HepG2 (cell line): ENCODE measurements around the gene PDPR. TPM values are rescaled to one million over a fixed set of nuclear protein-coding genes. Genes with fewer than 3 reads are reported as not detected.

Experiments used
- ATF7 ChIP-seq, 2 experiments: fragments of 450-650 bp in 1 of 2; sonication (generic) in 1 of 2; formaldehyde crosslinking in 1 of 2; IDR thresholded peaks; 2 replicates each; pipeline versions ENCODE4 v1.4.0 to v1.6.1; 2016 to 2020; ENCODE audit warnings: antibody characterized with exemption in 1 of 2, mild to moderate bottlenecking in 1 of 2, missing genetic modification reagents in 1 of 2
- HDAC6 ChIP-seq: fragments of 200-600 bp; sonication (generic); IDR thresholded peaks from 2 replicates; pipeline ENCODE4 v1.7.0; 2017; ENCODE audit warnings: mild to moderate bottlenecking, antibody characterized with exemption, low read length, low read depth
- KLF9 ChIP-seq: IDR thresholded peaks from 2 replicates; pipeline ENCODE4 v1.6.1; 2016; ENCODE audit warnings: low read depth
- MBNL3 ChIP-seq: fragments of 250-450 bp; sonication (Bioruptor Pico); conservative IDR thresholded peaks from 2 replicates; pipeline ENCODE4 v1.8.0; 2022; ENCODE audit warnings: mild to moderate bottlenecking, inconsistent platforms
- NKX3-1 ChIP-seq: sonication (generic); formaldehyde crosslinking; IDR thresholded peaks from 2 replicates; pipeline ENCODE4 v1.5.0; 2020; ENCODE audit warnings: missing genetic modification reagents
- RFXAP ChIP-seq: sonication (generic); formaldehyde crosslinking; IDR thresholded peaks from 2 replicates; pipeline ENCODE4 v1.4.0; 2020; ENCODE audit warnings: missing genetic modification reagents, borderline replicate concordance
- ZNF496 ChIP-seq: sonication (generic); formaldehyde crosslinking; IDR thresholded peaks from 2 replicates; pipeline ENCODE4 v1.8.1; 2023; ENCODE audit warnings: mild to moderate bottlenecking, moderate library complexity, missing genetic modification reagents; ENCODE audit not compliant: insufficient replicate concordance
- ZNF510 ChIP-seq: sonication (generic); formaldehyde crosslinking; IDR thresholded peaks from 2 replicates; pipeline ENCODE4 v1.4.0; 2020; ENCODE audit warnings: low read depth, mild to moderate bottlenecking, missing genetic modification reagents
- ZNF556 ChIP-seq: sonication (generic); formaldehyde crosslinking; IDR thresholded peaks from 2 replicates; pipeline ENCODE4 v1.4.0; 2020; ENCODE audit warnings: mild to moderate bottlenecking, missing genetic modification reagents, borderline replicate concordance
- ZNF598 ChIP-seq: sonication (generic); formaldehyde crosslinking; IDR thresholded peaks from 2 replicates; pipeline ENCODE4 v1.5.1; 2020; ENCODE audit warnings: mild to moderate bottlenecking, missing genetic modification reagents, borderline replicate concordance
- ZNF724P ChIP-seq: sonication (generic); formaldehyde crosslinking; IDR thresholded peaks from 2 replicates; pipeline ENCODE4 v1.8.0; 2022; ENCODE audit warnings: missing genetic modification reagents, borderline replicate concordance
- polyA plus RNA-seq, 8 experiments: library from polyadenylated mRNA; depleted of rRNA in 3 of 8; stranded (reverse) in 7 of 8; unstranded in 1 of 8; fragments of >200 nt; fragmentation: Illumina TruSeq in 4 of 8; extraction: Trizol in 4 of 8; gene quantifications; 2 replicates each; pipeline versions ENCODE4 v1.2.1 to v1.2.3, GENCODE V29; 2011 to 2016; ENCODE audit warnings: low read depth in 4 of 8, missing spikeins in 1 of 8, mixed read lengths in 1 of 8; ENCODE audit not compliant: insufficient read depth in 1 of 8
- total RNA-seq, 5 experiments: library from RNA; depleted of rRNA; stranded (reverse); fragments of >200 nt; fragmentation: Illumina TruSeq; extraction: Trizol; gene quantifications; 2 replicates each; pipeline ENCODE4 v1.2.3, GENCODE V29; 2016; ENCODE audit warnings: low read depth in 1 of 5
- TF ChIP-seq, protein P1 (sequence below), 2 experiments: sonication (generic) in 1 of 2; formaldehyde crosslinking in 1 of 2; IDR thresholded peaks; 2 replicates each; pipeline versions ENCODE4 v1.4.0 to v1.6.1; 2016 to 2020; ENCODE audit warnings: borderline replicate concordance in 1 of 2, low read depth in 1 of 2, mild to moderate bottlenecking in 1 of 2, missing genetic modification reagents in 1 of 2
- TF ChIP-seq, protein P2 (sequence below): sonication (generic); formaldehyde crosslinking; IDR thresholded peaks from 2 replicates; pipeline ENCODE4 v1.8.1; 2023; ENCODE audit warnings: mild to moderate bottlenecking, inconsistent platforms, moderate library complexity, missing genetic modification reagents, borderline replicate concordance
- TF ChIP-seq, protein P3 (sequence below): sonication (generic); formaldehyde crosslinking; IDR thresholded peaks from 2 replicates; pipeline ENCODE4 v1.4.0; 2020; ENCODE audit warnings: missing genetic modification reagents
- TF ChIP-seq, protein P4 (sequence below): conservative IDR thresholded peaks from 2 replicates; pipeline ENCODE4 v1.6.1; 2018; ENCODE audit warnings: missing genetic modification reagents

PDPR gene
- total and polyA plus RNA-seq, 2 of the 13 experiments (the other 11 are each of a cell fraction or from before 2014, with no cell fraction given), result 19.5 to 29.9 TPM

DNA sequence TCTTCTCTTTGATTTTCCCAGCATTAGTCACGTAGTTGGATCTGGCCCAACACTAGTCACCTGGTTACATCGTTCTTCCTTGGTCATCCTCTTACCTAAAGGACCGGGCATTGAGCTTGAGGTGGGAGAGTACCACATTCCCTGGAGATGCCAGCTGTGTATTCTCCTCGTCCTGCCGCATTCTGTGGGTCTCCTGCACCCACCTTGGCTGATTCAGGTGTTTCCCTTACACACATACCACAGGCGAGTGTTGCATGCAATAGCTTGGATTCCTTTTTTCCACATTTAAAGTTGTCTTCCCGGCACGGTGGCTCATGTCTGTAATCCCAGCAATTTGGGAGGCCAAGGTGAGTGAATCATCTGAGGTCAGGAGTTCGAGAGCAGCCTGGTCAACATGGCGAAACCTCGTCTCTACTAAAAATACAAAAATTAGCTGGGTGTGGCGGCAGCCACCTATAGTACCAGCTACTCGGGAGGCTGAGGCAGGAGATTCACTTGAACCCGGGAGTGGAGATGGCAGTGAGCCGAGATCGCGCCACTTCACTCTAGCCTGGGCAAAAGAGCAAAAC is 37.9 kb downstream of the PDPR start (continued):
- TF ChIP-seq, protein P1, sequence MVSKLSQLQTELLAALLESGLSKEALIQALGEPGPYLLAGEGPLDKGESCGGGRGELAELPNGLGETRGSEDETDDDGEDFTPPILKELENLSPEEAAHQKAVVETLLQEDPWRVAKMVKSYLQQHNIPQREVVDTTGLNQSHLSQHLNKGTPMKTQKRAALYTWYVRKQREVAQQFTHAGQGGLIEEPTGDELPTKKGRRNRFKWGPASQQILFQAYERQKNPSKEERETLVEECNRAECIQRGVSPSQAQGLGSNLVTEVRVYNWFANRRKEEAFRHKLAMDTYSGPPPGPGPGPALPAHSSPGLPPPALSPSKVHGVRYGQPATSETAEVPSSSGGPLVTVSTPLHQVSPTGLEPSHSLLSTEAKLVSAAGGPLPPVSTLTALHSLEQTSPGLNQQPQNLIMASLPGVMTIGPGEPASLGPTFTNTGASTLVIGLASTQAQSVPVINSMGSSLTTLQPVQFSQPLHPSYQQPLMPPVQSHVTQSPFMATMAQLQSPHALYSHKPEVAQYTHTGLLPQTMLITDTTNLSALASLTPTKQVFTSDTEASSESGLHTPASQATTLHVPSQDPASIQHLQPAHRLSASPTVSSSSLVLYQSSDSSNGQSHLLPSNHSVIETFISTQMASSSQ (IDR thresholded peaks at IDR 0.05; ENCODE audit: low read depth), result no peak
- TF ChIP-seq, protein P1 (CRISPR knock-in tag; IDR thresholded peaks at IDR 0.05; ENCODE audit: borderline replicate concordance), result no peak
- TF ChIP-seq NKX3-1 (CRISPR knock-in tag) (no peak), ZNF510 (0 out of 2 replicates have a peak, but pooled peaks have one; percentile 26), KLF9 (CRISPR knock-in tag) (no peak), MBNL3 (CRISPR knock-in tag) (no peak), RFXAP (CRISPR knock-in tag) (no peak), HDAC6 (no peak), ZNF496 (CRISPR knock-in tag) (no peak), ZNF598 (CRISPR knock-in tag) (0 out of 2 replicates have a peak, but pooled peaks have one; percentile 6), ZNF724P (CRISPR knock-in tag) (no peak; the same call in 1 of the 2 replicates), ATF7 (IDR thresholded peaks at IDR 0.05) (no peak), ATF7 (CRISPR knock-in tag; IDR thresholded peaks at IDR 0.05) (no peak), ZNF556 (CRISPR knock-in tag) (0 out of 2 replicates have a peak, but pooled peaks have one; percentile 46)
- TF ChIP-seq, protein P2, sequence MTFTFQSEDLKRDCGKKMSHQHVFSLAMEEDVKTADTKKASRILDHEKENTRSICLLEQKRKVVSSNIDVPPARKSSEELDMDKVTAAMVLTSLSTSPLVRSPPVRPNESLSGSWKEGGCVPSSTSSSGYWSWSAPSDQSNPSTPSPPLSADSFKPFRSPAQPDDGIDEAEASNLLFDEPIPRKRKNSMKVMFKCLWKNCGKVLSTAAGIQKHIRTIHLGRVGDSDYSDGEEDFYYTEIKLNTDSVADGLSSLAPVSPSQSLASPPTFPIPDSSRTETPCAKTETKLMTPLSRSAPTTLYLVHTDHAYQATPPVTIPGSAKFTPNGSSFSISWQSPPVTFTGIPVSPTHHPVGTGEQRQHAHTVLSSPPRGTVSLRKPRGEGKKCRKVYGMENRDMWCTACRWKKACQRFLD (CRISPR knock-in tag), result no peak
- TF ChIP-seq, protein P3, sequence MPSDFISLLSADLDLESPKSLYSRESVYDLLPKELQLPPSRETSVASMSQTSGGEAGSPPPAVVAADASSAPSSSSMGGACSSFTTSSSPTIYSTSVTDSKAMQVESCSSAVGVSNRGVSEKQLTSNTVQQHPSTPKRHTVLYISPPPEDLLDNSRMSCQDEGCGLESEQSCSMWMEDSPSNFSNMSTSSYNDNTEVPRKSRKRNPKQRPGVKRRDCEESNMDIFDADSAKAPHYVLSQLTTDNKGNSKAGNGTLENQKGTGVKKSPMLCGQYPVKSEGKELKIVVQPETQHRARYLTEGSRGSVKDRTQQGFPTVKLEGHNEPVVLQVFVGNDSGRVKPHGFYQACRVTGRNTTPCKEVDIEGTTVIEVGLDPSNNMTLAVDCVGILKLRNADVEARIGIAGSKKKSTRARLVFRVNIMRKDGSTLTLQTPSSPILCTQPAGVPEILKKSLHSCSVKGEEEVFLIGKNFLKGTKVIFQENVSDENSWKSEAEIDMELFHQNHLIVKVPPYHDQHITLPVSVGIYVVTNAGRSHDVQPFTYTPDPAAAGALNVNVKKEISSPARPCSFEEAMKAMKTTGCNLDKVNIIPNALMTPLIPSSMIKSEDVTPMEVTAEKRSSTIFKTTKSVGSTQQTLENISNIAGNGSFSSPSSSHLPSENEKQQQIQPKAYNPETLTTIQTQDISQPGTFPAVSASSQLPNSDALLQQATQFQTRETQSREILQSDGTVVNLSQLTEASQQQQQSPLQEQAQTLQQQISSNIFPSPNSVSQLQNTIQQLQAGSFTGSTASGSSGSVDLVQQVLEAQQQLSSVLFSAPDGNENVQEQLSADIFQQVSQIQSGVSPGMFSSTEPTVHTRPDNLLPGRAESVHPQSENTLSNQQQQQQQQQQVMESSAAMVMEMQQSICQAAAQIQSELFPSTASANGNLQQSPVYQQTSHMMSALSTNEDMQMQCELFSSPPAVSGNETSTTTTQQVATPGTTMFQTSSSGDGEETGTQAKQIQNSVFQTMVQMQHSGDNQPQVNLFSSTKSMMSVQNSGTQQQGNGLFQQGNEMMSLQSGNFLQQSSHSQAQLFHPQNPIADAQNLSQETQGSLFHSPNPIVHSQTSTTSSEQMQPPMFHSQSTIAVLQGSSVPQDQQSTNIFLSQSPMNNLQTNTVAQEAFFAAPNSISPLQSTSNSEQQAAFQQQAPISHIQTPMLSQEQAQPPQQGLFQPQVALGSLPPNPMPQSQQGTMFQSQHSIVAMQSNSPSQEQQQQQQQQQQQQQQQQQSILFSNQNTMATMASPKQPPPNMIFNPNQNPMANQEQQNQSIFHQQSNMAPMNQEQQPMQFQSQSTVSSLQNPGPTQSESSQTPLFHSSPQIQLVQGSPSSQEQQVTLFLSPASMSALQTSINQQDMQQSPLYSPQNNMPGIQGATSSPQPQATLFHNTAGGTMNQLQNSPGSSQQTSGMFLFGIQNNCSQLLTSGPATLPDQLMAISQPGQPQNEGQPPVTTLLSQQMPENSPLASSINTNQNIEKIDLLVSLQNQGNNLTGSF (CRISPR knock-in tag), result no peak
- TF ChIP-seq, protein P4, sequence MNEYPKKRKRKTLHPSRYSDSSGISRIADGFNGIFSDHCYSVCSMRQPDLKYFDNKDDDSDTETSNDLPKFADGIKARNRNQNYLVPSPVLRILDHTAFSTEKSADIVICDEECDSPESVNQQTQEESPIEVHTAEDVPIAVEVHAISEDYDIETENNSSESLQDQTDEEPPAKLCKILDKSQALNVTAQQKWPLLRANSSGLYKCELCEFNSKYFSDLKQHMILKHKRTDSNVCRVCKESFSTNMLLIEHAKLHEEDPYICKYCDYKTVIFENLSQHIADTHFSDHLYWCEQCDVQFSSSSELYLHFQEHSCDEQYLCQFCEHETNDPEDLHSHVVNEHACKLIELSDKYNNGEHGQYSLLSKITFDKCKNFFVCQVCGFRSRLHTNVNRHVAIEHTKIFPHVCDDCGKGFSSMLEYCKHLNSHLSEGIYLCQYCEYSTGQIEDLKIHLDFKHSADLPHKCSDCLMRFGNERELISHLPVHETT (CRISPR knock-in tag), result no peak
